Measurements from ENCODE around the gene SLC6A13.
"Not testable (repeated sequence)": the region's sequence is repeated elsewhere in the genome, so short reads cannot be mapped to it uniquely, and the experiment has no call there.

DNA sequence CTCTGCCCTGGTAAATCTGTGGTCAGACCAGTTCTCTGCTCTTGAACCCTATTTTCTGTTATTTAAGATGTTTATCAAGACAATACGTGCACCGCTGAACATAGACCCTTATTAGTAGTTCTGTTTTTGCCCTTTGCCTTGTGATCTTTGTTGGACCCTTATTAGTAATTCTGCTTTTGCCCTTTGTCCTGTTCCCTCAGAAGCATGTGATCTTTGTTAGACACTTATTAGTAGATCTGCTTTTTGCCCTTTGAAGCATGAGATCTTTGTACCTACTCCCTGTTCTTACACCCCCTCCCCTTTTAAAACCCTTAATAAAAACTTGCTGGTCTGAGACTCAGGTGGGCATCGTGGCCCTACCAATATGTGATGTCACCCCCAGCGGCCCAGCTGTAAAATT, 26.7 kb downstream of the SLC6A13 start:
- TF ChIP-seq SP1 (IDR thresholded peaks at IDR 0.05) (peak; percentile 30), RXRA (IDR thresholded peaks at IDR 0.05) (peak in 1 of 2 donors; percentile 59)
- TF ChIP-seq, protein P1, sequence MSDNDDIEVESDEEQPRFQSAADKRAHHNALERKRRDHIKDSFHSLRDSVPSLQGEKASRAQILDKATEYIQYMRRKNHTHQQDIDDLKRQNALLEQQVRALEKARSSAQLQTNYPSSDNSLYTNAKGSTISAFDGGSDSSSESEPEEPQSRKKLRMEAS (IDR thresholded peaks at IDR 0.05), result not testable (repeated sequence)
- TF ChIP-seq RAD21 (IDR thresholded peaks at IDR 0.05); GABPA (IDR thresholded peaks at IDR 0.05 in 1 of 2, conservative IDR thresholded peaks at IDR 0.05 in 1 of 2); TAF1 (conservative IDR thresholded peaks at IDR 0.05); YY1 (IDR thresholded peaks at IDR 0.05); EGR1 (IDR thresholded peaks at IDR 0.05; ENCODE audit: low read depth in 2 of 2); NR2F2 (IDR thresholded peaks at IDR 0.05): not testable (repeated sequence)
- TF ChIP-seq, protein P2, sequence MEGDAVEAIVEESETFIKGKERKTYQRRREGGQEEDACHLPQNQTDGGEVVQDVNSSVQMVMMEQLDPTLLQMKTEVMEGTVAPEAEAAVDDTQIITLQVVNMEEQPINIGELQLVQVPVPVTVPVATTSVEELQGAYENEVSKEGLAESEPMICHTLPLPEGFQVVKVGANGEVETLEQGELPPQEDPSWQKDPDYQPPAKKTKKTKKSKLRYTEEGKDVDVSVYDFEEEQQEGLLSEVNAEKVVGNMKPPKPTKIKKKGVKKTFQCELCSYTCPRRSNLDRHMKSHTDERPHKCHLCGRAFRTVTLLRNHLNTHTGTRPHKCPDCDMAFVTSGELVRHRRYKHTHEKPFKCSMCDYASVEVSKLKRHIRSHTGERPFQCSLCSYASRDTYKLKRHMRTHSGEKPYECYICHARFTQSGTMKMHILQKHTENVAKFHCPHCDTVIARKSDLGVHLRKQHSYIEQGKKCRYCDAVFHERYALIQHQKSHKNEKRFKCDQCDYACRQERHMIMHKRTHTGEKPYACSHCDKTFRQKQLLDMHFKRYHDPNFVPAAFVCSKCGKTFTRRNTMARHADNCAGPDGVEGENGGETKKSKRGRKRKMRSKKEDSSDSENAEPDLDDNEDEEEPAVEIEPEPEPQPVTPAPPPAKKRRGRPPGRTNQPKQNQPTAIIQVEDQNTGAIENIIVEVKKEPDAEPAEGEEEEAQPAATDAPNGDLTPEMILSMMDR (IDR thresholded peaks at IDR 0.05; ENCODE audit: low read depth, low read length, missing input control), result not testable (repeated sequence)
- TF ChIP-seq, protein P3, sequence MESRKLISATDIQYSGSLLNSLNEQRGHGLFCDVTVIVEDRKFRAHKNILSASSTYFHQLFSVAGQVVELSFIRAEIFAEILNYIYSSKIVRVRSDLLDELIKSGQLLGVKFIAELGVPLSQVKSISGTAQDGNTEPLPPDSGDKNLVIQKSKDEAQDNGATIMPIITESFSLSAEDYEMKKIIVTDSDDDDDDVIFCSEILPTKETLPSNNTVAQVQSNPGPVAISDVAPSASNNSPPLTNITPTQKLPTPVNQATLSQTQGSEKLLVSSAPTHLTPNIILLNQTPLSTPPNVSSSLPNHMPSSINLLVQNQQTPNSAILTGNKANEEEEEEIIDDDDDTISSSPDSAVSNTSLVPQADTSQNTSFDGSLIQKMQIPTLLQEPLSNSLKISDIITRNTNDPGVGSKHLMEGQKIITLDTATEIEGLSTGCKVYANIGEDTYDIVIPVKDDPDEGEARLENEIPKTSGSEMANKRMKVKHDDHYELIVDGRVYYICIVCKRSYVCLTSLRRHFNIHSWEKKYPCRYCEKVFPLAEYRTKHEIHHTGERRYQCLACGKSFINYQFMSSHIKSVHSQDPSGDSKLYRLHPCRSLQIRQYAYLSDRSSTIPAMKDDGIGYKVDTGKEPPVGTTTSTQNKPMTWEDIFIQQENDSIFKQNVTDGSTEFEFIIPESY (IDR thresholded peaks at IDR 0.05), result not testable (repeated sequence)
- TF ChIP-seq, protein P4, sequence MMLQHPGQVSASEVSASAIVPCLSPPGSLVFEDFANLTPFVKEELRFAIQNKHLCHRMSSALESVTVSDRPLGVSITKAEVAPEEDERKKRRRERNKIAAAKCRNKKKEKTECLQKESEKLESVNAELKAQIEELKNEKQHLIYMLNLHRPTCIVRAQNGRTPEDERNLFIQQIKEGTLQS (IDR thresholded peaks at IDR 0.05), result not testable (repeated sequence)
- TF ChIP-seq, protein P5, sequence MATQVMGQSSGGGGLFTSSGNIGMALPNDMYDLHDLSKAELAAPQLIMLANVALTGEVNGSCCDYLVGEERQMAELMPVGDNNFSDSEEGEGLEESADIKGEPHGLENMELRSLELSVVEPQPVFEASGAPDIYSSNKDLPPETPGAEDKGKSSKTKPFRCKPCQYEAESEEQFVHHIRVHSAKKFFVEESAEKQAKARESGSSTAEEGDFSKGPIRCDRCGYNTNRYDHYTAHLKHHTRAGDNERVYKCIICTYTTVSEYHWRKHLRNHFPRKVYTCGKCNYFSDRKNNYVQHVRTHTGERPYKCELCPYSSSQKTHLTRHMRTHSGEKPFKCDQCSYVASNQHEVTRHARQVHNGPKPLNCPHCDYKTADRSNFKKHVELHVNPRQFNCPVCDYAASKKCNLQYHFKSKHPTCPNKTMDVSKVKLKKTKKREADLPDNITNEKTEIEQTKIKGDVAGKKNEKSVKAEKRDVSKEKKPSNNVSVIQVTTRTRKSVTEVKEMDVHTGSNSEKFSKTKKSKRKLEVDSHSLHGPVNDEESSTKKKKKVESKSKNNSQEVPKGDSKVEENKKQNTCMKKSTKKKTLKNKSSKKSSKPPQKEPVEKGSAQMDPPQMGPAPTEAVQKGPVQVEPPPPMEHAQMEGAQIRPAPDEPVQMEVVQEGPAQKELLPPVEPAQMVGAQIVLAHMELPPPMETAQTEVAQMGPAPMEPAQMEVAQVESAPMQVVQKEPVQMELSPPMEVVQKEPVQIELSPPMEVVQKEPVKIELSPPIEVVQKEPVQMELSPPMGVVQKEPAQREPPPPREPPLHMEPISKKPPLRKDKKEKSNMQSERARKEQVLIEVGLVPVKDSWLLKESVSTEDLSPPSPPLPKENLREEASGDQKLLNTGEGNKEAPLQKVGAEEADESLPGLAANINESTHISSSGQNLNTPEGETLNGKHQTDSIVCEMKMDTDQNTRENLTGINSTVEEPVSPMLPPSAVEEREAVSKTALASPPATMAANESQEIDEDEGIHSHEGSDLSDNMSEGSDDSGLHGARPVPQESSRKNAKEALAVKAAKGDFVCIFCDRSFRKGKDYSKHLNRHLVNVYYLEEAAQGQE (IDR thresholded peaks at IDR 0.05), result not testable (repeated sequence)

Data from liver (tissue), 3 donors.